NOMO-1 (cell line): ENCODE measurements around the gene ELMO1.
A peak's percentile ranks its signal among the peaks of the same experiment; 100 is the strongest.

Experiments
- DNase-seq, 2 experiments: peaks; one replicate each; lab custom pipeline; 2025; ENCODE audit not compliant: unreplicated experiment in 2 of 2; lab: John Stamatoyannopoulos, UW

ELMO1 gene, protein sequence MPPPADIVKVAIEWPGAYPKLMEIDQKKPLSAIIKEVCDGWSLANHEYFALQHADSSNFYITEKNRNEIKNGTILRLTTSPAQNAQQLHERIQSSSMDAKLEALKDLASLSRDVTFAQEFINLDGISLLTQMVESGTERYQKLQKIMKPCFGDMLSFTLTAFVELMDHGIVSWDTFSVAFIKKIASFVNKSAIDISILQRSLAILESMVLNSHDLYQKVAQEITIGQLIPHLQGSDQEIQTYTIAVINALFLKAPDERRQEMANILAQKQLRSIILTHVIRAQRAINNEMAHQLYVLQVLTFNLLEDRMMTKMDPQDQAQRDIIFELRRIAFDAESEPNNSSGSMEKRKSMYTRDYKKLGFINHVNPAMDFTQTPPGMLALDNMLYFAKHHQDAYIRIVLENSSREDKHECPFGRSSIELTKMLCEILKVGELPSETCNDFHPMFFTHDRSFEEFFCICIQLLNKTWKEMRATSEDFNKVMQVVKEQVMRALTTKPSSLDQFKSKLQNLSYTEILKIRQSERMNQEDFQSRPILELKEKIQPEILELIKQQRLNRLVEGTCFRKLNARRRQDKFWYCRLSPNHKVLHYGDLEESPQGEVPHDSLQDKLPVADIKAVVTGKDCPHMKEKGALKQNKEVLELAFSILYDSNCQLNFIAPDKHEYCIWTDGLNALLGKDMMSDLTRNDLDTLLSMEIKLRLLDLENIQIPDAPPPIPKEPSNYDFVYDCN

GRCh38 chr7:37448636-37449361, at the start of gene ELMO1:
Gene ELMO1, minus strand, starts transcription at chr7:37448864. Its CDS starts 106,174 bp downstream, at chr7:37342690.
- peak; percentile 96 for DNase-seq

DNA sequence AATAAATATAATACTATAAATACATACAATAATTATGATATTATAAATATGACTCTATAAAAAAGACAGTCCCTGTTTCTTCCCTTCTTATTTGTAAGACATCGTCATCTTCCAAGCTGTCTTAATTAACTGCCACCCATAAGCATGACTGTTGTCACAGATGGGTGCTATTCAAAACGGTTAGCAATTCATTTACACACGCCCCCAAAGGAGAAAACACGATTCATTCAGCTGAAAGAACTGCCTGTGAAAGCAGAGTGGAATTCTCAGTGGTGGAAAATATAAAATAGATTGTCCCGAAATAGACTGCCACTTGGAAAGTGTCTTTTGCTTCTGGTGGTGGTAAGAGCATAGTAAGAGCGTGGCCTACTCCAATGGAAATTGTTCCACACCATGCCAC, 48.9 kb upstream of the ELMO1 start:
- DNase-seq = no peak

GRCh38 chr7:37495574-37496184, 47.0 kb upstream of the ELMO1 start:
- DNase-seq = peak; percentile 61 to 74

- peak; percentile 81 to 89 for DNase-seq
Observed at GRCh38 chr7:37494926-37495325, 46.3 kb upstream of the ELMO1 start.

DNA sequence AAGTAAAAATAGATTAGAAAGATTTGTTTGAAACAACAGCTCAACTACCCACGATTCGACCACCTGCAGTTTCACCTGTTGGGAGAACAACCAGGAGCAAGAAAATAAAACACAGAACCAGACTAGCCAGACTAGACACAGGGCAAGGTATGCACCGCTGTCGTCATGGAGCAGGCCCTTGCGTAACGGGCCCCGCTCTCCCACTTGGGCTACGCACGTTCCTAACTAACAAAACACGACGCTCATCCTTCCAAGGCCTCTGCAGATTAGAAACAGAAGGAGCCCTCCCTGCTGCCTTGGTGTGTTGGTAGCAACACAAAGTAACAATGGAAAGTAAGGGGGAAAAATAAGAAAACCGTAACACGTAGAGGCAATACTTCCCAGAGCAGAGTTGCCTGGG, 45.1 kb upstream of the ELMO1 start:
- DNase-seq = no peak

- no peak for DNase-seq
Observed at GRCh38 chr7:37493123-37493522, 44.5 kb upstream of the ELMO1 start.

GRCh38 chr7:37491919-37492694, 43.4 kb upstream of the ELMO1 start:
- DNase-seq = no peak

DNA sequence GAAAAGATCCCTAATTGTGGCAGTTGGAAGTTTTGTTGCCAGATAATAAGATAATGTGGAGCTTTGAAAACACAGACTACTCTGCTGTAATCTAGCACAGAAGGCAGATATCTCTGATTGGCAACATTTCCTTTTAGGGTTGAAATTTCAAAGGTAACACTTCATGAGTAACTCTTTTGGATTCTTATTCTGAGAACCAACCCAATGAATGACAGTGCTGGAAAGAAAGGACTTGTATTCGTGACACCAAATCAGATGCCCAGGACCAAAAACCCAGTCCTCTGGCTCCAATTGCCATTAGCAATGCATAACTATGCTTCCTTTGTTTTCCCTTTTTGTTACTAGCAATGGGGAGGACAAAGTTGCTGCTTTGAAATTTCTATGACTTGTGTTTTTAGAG, 41.0 kb upstream of the ELMO1 start:
- no peak for DNase-seq

DNA sequence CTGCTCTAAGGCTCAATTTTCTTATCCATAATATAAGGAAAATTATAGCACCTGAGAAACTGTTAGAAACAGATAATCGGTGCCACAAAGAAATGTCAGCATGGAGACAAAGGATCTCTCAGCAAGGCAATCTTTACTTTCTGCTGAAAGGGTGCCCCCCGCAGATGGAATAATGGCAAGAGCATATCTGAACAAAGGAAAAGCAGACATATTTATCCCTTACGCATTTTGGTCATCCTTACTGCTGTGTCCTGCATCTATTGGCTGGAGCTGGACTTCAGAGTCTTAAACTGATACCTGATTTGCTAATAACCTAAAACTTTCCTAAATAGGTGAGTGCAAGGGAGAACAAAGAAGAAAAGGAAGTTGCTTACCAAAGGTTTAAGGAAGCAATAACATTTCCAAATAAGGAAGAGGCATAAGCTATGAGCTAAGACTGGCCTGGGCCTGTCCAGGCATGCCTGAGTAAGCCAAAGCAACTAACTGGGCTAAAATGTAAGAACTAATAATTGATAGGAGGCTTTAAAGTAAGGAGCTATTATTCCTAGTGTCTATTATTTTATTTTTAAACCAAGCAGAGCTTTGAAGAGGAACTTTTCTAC, 39.6 kb upstream of the ELMO1 start:
- peak; percentile 46 to 62 for DNase-seq

- DNase-seq = no peak
Observed at GRCh38 chr7:37484426-37485073, 35.9 kb upstream of the ELMO1 start.

- no peak for DNase-seq
Observed at GRCh38 chr7:37483627-37484026, 35.0 kb upstream of the ELMO1 start.

GRCh38 chr7:37482953-37483352, 34.3 kb upstream of the ELMO1 start:
- no peak for DNase-seq

GRCh38 chr7:37482505-37482904, 33.8 kb upstream of the ELMO1 start:
- DNase-seq = no peak

DNA sequence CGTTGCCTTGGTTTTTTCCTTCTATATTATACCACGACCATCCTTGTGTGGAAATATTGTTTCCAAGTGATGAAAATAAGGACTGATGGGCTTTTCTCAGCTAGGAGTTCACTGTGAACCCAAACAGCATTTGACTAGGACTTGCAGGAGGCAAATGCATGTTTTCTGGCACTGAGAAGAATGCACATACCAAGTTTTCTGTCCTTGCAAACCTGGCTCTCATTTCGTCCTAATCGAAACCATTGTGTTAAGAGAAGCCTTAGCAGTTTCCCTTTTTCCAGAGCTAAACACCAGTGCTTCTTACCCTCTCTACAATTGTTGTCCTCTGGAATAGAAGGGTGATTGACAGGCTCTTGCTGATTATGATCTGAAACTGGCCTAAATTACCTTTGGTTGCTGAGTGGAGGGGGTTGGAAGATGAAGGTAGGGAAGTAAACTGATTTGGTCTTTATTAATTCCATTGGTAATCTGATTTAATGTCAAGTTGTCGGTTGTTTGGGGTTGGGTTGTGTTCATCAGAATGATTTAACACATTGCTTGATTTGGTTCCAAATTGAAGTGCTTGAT, 33.1 kb upstream of the ELMO1 start:
- peak in 1 of 2 experiments; percentile 4 for DNase-seq

- no peak for DNase-seq
Observed at GRCh38 chr7:37481154-37481553, 32.5 kb upstream of the ELMO1 start.

GRCh38 chr7:37480041-37481031, 31.7 kb upstream of the ELMO1 start:
- DNase-seq = peak; percentile 55 to 84

DNA sequence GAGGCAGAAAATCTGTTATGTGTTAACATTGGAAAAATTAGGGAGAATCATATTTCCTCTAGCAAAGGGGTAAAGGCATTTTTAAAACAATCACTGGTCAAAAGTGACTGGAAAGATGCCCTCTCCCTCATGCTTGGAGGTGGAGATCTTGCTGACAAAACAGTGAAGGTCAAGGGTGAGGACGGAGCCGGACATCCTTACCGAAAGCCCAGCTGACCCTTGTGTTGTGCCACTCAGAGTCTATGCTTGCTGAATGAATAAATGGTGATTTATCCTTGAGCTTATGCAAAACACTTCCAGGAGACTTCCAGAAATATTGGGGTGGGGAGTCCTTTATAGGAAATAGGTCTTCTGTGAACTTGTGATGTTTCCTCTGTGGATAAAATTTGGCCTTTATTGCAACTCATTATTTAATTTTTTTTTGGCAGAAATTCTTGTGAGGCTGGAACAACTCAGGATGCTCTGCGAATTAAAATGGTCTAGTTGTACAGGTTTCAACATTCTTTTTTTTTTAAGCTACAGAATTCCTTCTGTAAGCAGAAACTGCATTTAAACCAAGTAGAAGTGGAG, 28.3 kb upstream of the ELMO1 start:
- no peak for DNase-seq
